NCI-H774 (cell line): ENCODE measurements around the gene CAMSAP2.
A peak's percentile ranks its signal among the peaks of the same experiment; 100 is the strongest.

ENCODE experiments used
- DNase-seq: peaks from one replicate; lab custom pipeline; 2025; lab: John Stamatoyannopoulos, UW

CAMSAP2 gene

DNA sequence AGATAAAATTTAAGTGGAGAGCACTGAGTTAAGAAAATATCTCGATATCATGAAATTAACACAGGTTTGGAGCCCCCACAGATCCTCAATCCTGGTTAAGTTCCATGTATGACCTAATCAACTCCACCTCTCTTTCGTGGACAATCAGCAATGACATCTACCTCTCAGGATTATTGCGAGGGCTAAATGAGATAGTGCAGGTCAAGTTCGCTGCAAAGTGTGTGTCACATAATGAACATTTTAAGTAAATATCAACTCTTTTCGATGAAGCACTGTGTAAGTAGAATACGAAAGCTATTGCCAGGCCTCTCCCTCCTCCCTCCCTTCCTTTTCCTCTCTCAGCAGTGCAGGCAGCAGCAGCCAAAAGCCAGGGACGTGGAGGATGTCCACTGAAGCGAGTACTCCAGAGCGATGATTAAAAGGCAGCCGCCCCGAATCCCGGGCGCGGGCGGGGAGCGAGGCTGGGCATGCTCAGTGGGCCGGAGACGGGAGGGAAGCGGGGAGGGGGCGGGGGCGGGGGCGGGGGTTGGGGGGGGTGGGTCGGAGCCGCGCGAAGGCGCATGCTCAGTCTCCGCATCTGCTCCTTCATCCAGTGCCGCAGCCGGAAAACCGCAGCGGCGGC lies at the start of gene CAMSAP2:
CAMSAP2 (plus strand) TSS at position 567 of the 622 bp plus-strand sequence. CDS start 935 bp downstream, outside the sequence.
- peak; percentile 85 for DNase-seq

DNA sequence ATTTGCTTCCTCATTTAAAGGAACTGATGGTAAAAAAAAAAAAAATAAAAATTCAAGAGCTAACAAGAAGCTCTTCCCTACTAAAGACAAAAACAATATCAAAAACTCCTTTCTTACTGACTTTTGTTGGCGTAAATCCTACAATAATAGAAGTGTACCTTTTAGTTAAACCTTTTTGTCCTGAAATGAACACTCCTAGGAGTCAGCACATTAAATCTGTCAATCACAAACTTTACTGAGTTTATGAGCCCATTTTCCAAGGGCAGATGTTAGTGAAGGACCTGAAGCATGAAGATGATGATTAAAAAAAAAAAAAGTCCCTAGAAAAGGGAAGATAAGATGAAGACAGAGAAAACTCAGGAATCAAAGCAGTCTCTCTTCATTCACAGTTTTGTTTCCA lies 46.4 kb upstream of the CAMSAP2 start:
- no peak for DNase-seq

GRCh38 chr1:200693327-200693726 lies 45.4 kb upstream of the CAMSAP2 start:
- DNase-seq, result no peak

GRCh38 chr1:200694738-200695137 lies 44.0 kb upstream of the CAMSAP2 start:
- no peak for DNase-seq

DNA sequence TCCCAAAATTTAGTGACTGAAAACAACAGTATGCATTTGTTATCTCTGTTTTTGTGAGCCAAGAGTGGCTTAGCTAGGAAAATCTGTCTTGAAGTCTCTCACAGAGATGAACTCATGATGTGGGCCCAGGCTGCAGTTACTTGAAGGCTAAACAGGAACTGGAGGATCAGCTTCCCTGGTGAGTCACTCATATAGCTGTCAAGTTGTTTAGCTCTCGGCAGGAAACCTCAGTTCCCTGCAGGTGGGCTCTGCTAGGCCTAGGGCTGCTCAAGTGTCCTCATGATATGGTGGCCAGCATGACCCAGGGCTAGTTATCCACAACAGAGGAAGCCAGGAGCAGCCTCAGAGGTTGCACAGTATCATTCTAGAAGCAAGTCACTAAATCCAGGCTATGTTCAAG lies 38.8 kb upstream of the CAMSAP2 start:
- no peak for DNase-seq

GRCh38 chr1:200704986-200705500 lies 33.6 kb upstream of the CAMSAP2 start:
- DNase-seq, result no peak

DNA sequence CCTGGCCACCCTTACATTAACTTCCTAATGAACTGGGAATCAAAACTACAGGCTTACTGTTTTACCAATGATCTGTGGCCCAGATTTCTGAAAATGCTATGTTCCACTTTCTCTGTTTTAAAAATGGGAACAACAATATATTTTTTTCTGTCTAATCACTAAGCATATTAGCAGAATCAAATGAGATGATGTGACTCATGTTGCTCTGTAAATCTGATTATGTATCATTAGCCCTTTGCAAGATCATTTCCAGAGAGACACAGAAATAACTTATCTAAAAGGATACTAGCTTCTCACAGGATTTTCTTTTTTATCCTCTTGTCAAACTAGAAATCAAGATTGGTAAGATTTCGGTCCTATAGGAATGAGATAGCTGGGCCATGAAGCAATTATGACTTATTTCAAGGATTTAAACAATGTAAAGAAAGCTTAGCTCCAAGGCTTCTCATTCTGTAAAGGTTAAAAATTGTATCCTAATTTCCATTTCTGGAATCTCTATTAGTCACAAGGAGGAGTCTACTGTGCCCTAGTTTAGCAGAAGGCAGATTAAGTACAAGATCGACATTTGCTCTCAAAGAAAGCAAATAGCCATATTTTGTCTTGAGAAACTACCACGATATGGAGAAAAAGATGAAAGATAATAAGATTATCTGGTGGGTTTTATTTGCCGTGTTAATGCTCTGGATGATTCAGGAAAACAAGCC lies 32.4 kb upstream of the CAMSAP2 start:
- no peak for DNase-seq

DNA sequence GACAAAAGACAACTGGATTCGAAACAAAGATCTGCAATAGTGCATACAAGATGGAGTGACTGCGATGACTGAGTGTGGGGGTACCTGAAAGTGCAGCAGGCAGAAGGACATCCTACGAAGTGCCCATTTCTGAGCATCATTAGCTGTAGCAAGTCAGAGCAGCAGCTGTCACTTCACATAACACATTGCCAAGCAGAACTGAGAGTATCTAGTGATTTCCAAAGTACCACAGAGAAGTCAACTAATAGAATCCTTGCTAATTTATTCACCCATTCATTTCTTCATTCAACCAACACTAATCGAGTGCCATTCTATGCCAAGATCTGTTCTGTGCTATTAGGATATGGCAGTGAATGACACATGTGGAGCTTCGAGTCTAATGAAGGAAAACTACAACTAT lies 31.6 kb upstream of the CAMSAP2 start:
- DNase-seq, result no peak

DNA sequence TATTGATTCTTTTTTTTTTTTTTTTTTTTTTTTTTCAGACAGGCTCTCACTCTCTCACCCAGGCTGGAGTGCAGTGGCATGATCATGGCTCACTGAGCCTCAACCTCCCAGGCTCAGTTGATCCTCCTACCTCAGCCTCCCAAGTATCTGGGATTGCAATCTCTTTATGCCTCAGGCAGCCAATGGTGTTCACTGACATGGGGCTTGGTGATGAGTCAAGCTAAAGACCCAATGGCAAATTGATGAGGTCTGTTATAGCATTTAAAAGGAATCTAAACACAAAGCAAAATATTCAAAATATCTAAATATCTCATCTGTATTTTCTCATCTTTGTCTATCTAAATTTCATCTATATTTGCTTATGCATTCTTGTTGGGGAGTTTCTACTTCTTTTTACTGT lies 30.5 kb upstream of the CAMSAP2 start:
- no peak for DNase-seq

DNA sequence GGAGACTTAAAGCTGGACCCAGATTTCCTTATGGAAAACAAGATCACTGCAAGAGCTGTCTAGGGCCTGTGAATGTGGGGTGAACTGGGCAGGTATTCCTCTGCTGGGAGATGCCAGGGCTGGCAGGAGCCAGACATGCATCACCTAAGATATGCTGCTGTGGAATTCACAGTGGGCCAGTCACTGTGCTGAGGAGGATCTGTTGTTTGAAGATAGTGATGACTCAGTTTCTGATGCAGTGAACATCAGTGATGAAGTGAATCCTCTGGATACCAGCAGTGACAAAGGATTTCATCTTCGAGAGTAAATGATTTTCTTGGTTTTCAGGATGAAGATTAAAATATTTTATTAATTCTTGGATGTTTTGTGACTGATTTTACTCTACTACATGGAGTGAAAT lies 29.9 kb upstream of the CAMSAP2 start:
- no peak for DNase-seq

- no peak for DNase-seq
Measured at GRCh38 chr1:200710166-200710565, 28.5 kb upstream of the CAMSAP2 start.

- DNase-seq, result no peak
Measured at GRCh38 chr1:200714504-200715187, 24.0 kb upstream of the CAMSAP2 start.

- DNase-seq, result no peak
Measured at GRCh38 chr1:200720199-200720598, 18.5 kb upstream of the CAMSAP2 start.

- DNase-seq, result no peak
Measured at GRCh38 chr1:200724064-200724463, 14.6 kb upstream of the CAMSAP2 start.

DNA sequence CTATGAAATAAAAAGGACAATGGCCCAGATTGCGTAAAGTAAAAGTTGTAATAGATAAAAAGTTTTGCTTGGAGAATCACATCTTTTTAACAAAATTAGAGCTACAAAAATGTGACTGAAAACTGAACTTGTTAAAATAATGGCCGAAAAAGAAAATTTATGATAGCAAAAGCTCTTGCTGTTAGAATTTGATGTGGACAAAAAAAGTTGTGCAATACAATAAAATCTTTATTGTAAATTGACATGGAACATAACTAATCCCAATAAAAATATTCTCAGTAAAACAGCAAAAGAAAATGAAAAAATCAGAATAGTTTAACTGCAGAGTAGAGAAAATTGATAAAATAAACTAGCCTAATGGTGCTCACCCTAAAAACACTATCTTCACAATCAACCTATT lies 11.4 kb upstream of the CAMSAP2 start:
- DNase-seq, result no peak

DNA sequence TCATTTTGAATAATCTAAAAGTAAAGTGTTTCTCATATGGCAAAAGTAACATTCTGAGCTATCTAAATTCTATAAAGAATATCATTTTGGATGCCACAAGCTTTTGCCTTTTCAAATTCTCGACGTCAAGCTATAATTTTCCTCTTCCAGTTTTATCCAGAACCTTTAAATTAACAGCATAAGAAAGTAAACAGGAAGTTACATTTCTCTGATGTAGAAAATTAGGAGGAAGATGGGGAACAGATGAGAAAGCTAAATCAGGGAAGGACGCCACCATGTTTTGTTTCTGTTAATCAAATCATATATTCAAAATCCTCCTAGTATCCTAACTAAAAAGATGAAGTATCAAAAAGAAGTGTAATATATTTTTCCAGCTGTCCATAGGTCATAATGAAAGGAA lies 8.8 kb upstream of the CAMSAP2 start:
- DNase-seq, result no peak

DNA sequence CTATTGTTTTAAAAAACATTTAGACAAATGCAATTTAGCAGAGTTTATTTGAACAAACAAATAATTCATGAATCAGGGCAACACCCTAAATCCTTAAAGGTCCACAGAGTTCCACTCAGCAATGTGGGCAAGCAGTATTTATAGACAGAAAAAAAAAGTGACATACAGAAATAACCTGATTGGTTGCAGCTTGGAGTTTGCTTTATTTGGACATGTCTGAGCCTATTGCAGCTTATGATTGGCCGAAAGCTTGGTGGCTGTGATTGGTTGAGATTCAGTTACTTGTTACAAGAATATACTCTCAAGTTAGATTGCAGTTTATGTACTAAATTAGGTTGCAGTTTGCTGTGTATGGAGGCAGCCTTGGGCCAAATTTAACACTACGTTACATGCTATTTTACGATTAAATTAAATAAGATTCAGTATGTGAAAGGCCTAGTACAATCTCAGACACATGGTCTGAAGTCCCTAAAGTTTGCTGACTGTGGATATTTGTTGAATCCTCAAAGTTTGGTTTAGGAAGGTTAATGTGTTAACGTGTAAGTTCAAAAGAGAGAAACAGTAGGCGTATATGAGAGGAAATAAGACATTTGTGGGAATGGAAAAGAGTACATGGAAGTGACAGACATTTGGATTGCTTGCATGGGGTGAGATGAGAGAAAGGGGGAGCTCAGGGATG lies 6.9 kb upstream of the CAMSAP2 start:
- no peak for DNase-seq

DNA sequence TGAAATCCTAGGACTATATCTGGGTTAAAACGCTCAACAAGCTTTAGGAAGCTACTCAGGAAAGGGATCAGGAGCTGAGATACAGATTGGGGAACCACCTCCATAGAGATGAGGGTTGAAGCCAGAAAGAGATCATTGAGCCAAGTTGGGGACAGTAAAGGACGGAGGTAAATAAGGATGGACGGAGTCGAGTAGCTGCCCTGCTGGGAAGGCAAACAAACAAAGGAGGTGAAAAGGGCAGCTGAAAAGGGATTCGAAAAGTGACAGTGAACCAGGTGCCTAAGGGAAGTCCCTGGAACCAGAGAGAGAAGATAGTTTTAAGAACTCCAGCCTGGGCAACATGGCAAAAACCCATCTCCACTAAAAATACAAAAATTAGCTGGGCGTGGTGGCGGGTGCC lies 6.3 kb upstream of the CAMSAP2 start:
- DNase-seq, result no peak

DNA sequence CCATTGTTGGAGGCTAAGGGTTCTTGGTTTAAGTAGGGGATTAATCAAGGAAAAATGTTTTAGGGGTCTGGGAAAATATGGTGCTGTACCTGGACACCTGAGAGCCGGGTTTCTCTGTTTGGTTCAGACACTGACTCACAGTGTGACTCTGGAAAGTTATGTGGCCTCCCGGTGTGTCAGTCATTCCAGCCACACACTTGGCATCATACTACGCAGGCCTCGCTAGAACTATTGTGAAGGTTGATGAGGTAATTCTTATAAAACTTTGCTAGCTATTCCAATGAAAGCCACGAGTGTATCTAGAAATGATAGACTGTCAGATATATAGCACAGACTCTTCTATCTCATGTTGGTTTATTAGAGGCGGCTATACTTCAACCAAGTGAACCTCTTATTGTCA lies 4.8 kb upstream of the CAMSAP2 start:
- no peak for DNase-seq

DNA sequence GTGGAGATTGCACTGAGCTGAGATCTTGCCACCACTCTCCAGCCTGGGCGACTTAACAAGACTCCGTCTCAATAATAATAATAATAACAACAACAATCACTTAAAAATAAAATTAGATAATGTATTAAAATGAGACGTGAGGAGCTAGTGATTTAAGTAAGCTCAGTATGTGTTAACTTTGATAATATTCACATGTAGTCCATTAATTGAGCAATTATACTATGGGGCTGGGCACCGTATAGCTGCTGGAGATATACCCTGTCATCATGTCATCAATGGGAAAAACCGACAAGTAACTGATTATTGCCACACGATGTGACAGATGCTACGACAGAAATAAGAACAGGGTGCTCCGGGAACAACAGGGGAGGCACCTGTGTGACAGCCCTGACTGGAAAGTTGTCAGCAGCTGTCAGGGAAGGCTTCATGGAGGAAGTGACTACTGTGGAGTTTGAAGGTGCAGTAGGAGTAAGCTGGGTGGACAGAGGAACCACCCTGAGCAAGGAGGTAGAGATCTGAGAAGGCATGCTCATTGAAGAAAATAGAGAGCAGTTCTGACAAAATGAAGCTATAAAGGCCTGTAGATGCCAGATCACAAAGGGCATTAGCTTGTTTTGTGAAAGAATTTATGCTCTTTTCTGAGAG lies 924 bp upstream of the CAMSAP2 start:
- DNase-seq, result no peak

DNA sequence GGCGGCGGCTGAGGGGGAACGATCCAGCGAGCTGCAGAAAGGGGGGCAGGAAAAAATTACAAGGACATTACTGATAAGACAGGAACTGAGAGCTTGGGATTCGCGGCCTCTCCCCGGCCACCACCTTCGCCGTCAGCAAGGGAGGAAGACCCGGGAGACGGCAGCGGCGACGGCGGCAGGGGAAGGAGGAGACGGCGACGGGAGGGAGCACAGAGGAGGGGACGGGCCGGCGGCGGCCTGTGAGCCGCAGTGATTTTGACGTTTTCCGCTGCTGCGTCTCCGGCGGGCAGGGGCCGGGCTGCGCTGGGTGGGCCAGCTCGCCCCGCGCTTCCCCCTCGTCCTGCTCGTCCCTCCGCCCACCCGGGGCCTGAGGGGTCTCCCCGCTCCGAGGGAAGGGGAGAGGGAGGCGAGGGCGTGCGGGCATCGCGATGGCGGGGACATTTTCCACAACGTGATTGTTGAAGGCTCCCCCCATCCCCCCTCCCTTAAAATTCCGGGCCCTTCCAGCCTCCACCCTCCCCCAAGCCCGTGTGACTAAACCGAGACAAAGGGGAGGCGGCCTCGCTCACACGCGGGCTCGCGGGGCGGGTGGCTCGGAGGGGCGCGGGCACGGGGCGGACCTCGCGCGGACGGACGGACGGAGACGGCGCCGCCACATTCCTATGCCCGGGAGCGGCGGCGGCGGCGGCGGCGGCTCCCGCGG lies 407 bp downstream of the CAMSAP2 start:
- peak; percentile 70 for DNase-seq
